HG03139 (cell line): ENCODE results near the gene CDK8.

Experiments used
- ATAC-seq: cut with Tn5 transposase; IDR thresholded peaks from one replicate; pipeline ENCODE4 v1.9.1; 2021; ENCODE audit not compliant: unreplicated experiment

Gene CDK8

DNA sequence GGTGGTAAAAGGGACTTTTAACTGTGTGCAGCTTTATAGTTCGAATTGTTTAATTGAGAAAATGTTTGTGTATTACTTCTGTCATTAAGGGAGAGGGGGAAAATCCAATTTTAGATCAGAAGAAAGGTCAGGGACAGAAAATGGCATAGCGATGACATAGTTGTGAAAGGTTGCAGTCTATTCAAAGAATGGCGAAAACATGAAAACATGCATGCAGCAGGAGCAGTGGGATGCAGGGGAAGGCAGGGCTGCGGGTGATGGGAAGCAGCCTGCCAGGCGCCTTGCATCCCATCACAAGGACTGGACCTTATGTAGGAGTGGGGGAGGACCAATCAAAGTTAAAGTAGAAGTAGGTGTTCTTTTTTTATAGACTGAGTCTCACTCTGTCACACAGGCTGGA is 125.9 kb downstream of the CDK8 start:
- ATAC-seq = no peak

DNA sequence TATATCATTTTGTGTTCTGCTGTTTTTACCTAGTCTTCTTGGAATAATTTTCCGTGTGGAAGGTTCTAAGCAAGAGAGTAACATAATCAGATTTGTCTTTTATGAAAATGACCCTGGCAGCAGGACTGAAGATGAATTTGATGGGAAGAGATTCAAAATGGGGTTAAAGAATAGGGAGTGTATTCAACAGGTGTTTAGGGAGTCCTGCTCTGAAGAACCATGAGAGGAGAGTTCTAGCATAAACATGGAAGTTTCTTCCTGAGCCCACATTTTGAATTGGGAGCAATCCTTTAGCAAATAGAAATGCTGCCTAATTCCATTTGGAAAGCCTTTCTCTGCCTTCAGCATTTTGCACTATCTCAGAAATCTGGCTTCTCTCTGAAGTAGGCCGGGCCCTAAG is 127.0 kb downstream of the CDK8 start:
- no peak for ATAC-seq

DNA sequence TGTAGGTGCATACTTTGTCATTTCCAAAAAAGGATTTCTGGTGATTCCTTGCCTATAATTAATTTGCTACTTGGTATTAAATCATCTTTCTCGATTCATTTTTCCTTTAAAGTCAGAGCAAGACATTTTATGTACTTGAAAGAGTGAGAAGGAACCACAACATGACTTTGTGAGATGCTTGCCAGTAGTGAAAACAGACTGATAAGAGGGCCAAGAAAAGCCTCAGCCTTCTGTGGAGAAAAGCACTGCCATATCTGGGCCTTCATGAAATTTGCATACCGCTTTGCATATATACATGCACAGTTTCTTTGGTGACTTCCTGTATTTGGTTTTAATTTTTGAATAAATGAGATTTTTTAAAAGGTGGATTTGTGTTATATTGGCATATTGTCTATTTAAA is 128.4 kb downstream of the CDK8 start:
- ATAC-seq = no peak

DNA sequence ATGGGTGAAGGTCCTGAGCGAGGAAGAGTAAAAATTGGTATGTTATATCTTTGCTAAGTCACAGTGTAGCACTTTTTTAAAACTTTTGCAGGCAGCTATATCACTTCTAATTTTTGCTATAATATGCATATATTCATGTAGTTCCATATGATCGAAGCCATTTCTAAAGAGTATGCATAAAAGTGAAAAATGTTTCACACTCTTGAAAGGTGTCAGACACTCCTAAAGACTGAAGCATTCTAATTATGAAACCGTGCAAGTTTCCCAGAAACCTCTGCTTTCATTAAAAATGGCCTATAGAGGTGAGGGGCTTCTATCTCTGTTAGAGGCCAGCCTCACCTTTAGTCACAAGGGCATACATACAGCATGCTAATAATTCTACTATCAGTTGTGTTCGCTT is 128.9 kb downstream of the CDK8 start:
- ATAC-seq = no peak

DNA sequence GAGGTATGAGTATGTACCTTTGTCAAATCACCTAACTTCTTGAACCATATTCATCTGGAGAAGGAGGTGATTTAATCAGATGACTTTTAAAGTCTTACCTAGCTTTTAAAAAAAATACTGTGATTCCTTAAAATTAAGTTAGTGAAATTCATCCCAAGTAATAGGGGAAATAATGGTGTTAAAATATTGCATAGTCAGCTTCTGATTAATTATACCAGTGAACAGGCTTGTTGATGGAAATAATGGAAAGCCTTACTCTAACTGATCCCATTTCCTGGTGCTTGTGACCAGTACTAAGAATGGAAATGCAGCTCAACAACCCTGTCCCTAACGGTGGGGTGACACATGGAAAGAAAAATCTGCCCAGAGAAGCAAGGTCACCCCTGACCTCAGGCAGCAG is 130.7 kb downstream of the CDK8 start:
- no peak for ATAC-seq

DNA sequence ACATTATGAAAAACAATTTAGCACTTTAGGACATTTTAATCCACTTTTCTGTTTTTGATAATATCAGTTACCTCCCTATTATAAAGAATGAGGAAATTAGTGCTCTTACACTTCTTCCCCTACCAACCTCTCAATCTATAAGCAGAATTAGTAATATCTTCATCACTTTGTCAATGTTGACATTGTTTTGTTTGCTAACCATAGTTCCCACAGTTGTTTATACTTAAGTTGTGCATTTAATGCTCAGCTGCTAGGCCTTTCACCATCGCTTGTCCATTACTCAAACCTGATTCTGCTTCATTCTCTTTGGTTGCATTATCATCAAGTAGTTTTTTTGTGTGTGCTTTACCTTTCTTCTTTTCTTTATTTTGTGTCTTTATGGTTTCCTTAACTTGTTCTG is 132.1 kb downstream of the CDK8 start:
- ATAC-seq = no peak

DNA sequence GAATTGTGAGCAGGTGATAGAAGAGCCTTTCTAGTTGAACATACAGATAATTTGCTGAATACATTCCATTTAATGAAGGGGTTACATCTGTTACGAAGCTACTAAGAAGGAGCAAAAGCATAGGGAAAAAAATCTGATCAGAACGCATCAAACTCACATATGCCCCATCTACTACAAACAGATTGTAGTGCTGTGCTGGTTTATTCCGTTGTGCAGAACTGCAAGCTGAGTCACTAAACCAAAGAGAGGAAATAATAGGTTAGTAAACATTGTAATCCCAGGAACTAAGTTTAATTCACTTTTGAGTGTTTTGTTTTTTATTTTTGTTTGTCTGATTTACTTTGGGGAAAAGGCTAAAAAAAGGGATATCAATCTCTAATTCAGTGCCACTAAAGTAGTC is 136.3 kb downstream of the CDK8 start:
- no peak for ATAC-seq

DNA sequence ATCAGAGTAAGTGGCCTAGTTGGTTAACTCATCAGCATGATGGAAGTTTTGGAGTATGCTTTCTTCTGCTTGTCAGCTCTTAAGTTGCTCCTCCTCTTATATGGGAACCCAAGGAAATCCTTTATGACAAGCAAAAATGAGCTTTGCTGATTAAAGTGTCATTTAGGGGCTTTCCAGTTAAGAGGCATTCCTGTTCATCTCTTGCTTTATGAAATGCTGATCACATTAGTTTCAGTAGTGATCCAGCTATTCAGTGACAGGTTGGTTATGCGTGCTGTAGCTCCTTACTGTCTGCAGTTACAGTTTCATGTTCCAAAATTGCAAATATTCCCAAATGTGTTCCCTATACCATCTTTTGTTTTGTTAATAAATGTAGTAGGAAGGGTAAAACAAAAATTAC is 146.6 kb downstream of the CDK8 start:
- no peak for ATAC-seq

DNA sequence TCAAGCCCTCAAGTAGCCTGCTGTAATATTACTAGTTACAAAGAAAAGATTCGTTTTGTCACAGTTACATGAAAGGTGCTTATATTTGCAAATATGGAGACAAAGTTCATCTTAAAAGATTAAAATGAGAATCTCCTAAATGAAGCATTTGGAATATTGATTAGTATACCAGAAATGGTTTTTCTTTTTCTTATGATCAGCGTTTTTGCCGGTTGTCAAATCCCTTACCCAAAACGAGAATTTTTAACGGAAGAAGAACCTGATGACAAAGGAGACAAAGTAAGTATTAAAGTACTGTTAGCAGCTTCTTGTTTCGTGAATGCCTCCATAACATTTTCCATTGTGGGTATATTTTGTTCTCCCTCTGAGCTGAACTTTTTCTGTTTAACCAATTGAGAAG is 147.1 kb downstream of the CDK8 start:
- no peak for ATAC-seq

DNA sequence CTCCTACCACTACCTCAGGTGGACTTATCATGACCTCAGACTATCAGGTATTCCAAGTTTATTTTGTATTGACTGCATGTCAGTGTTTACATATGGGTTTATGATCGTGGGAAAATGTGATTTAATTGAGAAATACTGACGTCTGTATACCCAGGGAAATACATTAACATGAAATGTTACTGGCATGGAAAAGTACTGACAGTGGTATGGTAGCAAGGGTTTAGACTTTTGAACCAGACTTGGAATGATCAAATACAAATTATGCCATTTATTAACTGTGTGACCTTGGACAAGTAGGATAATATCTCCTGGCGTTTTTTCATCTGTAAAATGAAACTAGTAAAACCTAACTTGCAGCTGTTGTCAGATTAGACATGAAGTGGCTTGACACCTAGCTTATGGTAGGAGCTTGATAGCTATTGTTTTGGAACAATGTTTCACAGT is 147.7 kb downstream of the CDK8 start:
- ATAC-seq = no peak

DNA sequence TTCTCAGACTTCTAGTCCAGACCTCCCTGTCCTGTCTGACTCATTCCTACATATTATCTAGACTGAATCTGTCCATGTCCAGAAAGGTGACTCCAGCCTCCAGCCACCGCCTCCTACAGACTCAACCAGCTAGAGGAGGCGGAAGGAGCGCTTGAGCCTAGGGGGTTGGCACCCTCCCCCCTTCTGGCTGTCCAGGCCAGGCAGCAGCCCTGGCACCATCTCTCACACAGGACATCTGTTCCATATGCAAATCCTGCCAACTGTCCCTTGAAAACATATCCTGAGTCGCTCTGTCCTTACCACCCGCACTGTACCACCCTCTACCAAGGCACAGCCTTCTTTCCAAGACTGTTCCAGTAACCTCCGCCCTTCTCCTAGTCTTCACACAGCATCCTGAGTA is 152.9 kb downstream of the CDK8 start:
- ATAC-seq = no peak

DNA sequence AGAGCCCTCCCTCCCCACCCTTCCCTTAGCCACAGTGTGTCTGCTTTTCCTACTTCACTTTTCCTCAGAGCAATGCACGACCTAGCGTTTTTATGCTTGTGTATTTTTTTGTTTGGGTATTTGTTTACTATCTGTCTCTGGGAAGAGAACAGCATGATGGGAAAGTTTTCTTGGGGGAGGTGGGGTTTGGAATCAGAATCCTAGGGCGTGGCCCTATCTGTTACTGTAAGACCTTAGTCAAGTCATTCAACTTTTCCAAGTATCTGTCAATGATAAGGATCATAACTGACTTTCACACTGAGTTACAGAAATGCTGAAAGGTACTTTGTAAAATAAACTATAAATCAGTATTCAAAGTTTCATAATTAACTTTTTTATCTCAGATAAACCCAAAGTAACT is 157.3 kb downstream of the CDK8 start:
- no peak for ATAC-seq

DNA sequence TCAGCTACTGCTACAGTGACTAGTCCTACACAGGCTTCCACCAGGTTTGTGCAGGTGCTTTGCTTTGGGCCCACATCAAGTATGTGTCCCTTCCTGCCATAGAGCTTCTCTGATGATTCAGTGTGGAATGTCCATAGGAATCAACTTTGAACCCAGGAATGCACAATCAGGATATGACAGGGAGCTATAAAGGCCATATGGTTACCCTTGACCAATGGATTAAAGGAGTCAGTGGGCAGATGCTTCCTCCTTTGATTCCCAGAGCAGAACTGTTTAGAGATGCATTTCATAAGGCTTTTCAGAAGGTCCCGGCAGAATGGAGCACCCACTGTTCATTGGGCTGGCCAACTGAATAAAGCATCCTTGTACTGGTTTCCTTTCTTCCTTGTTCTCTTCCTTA is 158.3 kb downstream of the CDK8 start:
- no peak for ATAC-seq

DNA sequence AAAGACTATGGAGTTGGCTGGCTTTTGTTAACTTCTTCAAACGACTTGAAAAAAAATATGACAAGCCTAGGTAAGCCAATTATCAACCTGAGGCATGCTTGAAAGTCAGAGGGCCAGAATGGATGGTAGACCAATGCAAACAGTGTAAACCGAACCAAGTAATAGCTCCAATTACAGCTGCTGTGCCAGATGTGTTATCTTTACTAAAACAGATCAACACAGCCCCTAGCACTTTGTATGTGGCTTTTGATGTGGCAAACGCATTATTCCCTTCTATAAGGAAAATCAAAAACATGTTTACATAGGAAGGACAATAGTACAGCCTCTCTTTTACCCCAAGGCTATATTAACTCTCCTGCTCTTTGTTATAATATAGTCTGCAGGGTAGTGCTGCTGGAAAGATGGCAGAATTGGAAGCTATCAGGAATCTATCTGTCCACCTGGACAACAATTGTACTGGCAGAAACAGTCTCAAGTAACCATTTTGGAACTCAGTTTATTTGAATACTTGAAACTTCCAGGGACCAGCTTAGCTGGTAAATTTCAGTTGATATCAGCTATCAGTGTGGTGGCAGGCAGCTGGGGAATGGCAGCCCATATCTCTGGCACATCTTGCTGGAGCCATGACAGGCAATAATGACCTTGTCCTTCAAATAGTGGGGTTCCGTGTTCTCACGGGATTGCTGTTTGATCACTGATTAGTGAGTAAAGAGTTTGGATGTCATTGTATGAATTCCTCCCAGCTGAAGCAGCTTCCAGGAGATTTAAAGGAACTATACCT is 159.2 kb downstream of the CDK8 start:
- no peak for ATAC-seq

DNA sequence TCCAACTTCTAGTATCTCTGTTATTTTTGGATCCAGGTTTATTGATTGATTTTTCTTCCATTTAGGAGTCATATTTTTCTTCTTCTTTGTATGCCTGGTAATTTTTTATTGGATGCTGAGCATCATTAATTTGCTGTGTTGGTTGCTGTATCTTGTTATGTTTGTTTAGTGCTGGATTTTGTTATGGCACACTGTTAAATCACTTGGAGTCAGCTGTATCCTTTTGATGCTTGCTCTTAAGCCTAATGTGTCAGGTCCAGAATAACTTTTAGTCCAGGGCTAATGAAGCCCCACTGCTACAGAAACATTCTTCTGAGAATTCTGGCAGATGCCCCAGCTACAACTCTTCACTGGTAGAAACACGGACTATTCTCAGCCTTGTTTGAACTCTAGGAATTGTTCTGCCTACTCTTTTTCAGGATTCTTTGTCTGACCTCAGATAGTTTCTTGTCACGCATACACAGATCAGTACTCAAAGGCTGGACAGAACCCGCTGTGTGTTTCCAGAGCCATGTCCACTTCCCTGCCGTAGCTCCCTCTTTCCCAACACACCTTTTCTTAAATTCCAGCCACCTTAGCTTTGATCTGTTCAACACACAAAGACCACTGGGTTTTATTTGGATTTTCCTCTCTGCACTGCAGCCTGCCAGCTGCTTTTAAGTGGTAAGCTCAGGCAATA is 166.5 kb downstream of the CDK8 start:
- ATAC-seq = no peak

DNA sequence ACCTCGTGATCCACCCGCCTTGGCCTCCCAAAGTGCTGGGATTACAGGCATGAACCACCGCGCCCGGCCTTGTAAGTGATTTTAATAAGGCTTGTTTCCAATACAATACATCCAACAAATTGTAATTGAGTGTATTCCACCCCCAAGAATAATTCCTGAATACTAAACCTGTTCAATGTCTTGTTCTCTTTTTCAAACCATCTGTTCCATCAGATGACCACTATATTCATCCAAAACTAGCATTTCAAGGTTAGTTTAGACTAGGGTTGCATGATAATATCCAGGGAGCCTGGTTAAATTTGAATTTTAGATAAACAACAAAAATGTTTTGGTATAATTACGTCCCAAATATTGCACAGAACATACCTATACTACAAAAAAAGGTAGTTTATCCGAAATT is 168.1 kb downstream of the CDK8 start:
- no peak for ATAC-seq

DNA sequence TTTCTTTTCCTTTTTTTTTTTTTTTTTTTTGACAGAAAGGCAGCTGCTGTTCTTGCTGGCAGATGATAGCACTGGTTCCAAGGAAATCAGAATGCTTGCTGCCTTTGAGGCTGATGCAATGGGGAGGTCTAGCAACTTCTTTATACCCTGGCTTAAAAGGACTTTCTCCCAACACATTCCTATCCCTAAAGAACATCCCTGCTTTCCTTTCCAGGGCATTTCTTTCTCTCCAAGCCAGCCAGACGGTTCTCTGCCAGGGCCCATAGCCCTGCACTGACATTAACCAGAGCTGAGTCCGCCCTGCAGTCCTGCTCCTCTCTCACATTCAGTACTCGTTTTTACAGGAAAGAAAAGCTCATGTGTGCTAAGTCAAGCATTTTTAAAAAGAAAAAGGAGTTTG is 169.7 kb downstream of the CDK8 start:
- ATAC-seq = no peak

DNA sequence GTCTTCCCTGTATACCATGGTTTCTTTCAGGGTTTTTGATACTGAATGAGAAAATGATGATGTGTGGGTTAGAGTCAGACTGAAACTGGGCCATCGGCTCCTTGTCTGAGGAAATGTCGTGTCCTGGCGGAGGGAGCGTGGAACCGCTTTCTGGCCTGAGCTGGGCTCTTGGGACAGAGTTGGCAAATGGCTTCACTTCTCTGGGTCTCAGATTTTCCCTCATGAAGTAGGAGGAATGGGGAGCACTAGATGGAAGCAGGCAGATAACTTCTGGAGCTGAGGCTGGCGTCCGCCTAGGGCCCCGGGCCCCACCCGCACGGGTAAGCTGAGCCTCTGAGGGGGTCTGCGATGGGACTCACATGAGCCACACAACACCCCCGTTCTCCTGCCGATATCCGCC is 170.3 kb downstream of the CDK8 start:
- no peak for ATAC-seq

DNA sequence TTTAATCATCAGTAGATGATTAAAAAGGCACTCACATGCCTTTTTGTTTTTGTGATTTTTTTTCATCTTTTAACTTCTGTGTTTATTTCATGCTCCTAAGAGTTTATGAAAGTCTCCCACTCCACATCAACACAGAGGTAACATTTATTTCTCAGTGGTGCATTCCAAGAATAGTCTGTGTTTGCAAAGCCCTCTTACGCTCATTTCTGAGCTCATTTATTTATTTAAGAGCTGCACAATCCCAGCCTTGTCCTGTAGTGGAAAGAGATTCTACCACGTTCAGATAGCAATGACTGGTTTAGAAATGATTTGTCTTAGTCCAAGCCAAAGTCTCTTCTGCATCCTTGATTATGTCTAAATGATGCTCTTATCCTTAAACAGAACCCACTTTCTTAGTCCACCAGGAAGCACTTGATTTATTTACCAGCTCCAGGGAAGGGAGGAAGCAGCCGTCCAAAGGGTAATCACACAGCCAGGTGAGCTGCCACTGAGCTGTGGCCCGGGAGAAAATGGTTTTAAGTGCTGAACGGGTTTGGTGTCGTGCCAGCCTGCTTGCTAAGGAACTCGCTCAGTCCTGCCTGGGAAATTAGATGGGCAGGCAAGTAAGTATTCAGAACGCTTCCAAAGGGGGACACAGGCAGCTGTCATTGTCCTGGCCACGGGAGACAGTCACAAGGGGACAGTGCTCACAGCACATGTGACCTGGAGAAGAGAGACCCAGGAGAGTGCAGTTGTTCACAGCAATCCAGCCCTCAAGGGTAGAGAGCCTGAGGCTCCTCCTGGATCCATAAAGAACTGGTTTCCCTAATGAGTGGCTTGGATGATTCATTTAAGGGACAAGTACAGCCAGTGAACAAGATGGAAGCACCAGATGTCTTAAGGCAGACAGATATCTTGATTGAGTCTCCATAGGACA is 171.8 kb downstream of the CDK8 start:
- no peak for ATAC-seq

DNA sequence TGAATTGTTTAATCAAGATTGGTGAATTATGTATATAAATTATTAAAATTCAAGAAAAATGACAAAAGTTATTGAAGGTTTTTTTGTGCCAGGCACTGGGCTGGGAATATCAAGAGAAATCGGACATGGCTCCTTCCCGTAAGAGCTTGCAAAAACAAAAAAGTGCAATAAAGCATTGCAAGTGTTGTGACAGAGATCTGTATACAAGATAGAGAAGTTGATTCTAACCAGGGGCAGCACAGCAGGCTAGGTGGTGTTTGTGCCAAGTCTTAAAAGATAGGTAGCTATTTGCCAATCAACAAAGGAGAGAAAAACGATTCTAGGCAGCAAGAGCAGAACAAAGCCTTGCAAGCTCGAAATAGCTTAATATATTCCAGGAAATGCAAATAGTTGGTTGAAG is 179.8 kb downstream of the CDK8 start:
- ATAC-seq = no peak

DNA sequence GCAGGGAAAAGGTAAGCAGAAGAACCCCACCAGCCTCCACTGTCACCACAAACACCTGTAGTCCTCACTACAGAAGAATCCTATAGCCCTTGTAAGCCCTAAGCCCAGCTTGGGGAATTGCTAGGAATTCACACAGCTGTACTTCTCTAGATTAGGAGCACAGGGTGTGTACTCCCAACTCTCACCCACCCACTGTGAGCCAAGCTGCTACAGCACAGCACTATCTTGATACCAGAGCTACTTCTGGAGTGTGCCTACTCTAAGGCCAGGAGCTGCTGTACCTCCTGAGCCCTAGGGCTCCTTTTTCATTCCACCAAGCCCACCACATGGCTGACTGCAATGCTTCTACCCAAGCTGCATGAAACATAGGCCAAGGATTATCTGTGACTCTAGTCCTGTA is 181.2 kb downstream of the CDK8 start:
- ATAC-seq = no peak

DNA sequence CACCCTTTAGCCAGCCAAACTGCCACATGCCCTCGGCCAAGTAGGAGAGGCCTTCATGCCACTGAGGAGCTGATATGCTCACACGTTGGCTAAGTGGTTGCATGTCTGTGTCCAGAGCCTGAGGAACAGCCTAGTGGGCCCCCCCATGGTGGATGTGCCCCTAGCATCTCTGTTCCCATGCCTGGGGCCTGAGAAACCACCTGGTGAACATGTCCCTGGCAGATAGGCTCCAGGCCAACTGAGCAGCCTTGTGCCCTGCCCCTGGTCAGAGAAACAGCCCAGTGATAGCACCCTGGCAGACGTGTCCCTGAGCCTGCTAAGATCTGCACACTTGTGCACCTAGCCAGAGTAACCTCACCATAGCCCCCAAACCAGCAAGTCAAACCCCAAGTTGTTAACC is 181.7 kb downstream of the CDK8 start:
- no peak for ATAC-seq
